ENCODE data around the gene XPR1.

DNA sequence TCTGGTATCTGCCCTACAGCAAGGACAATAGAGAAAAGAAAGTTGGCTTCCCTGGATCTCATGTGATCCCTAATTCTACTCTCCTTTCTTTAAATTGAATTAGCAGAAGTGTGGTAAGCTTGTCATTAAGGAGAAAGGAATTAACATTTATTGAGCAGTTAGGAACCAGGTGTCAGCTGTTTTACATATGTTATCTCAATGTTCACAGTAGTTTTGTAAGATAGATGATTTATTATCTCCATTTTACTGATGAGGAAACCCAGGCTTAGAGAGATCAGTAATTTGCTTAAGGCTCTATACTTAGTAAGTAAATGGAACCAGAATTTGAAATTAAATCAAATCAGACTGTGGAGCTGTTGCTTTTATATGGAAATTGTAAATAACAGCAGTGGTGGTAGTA lies 8.0 kb downstream of the XPR1 start:
- TF ChIP-seq, protein P1, sequence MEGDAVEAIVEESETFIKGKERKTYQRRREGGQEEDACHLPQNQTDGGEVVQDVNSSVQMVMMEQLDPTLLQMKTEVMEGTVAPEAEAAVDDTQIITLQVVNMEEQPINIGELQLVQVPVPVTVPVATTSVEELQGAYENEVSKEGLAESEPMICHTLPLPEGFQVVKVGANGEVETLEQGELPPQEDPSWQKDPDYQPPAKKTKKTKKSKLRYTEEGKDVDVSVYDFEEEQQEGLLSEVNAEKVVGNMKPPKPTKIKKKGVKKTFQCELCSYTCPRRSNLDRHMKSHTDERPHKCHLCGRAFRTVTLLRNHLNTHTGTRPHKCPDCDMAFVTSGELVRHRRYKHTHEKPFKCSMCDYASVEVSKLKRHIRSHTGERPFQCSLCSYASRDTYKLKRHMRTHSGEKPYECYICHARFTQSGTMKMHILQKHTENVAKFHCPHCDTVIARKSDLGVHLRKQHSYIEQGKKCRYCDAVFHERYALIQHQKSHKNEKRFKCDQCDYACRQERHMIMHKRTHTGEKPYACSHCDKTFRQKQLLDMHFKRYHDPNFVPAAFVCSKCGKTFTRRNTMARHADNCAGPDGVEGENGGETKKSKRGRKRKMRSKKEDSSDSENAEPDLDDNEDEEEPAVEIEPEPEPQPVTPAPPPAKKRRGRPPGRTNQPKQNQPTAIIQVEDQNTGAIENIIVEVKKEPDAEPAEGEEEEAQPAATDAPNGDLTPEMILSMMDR (IDR thresholded peaks at IDR 0.05; ENCODE audit: insufficient read depth, low read depth, low read length): no peak
- TF ChIP-seq EZH2 (IDR thresholded peaks at IDR 0.05; ENCODE audit: insufficient read depth, low read length): no peak
